Testis (tissue), 3 donors: ENCODE results near the gene ZNF236. TPM values are rescaled to one million over a fixed set of nuclear protein-coding genes. Genes with fewer than 3 reads are reported as not detected.

Source experiments
- DNase-seq: peaks from one replicate; pipeline ENCODE4 v3.0.0-alpha.2; 2019
- H3K27ac ChIP-seq, 2 donors: fragments of 200-600 bp; sonication (generic); one replicate each; pipeline ENCODE4 v1.5.1; 2019
- H3K27me3 ChIP-seq: fragments of 200-600 bp; sonication (generic); one replicate; pipeline ENCODE4 v1.5.1; 2019
- H3K36me3 ChIP-seq: fragments of 200-600 bp; sonication (generic); one replicate; pipeline ENCODE4 v1.5.1; 2017; ENCODE audit warnings: low read depth; ENCODE audit errors: missing control alignments
- H3K4me1 ChIP-seq: fragments of 200-600 bp; sonication (generic); one replicate; pipeline ENCODE4 v1.5.1; 2019
- H3K4me3 ChIP-seq, 2 donors: fragments of 200-600 bp; sonication (generic); one replicate each; pipeline ENCODE4 v1.5.1; 2017 to 2019
- H3K9me3 ChIP-seq: fragments of 200-600 bp; sonication (generic); one replicate; pipeline ENCODE4 v1.5.1; 2017
- CTCF ChIP-seq, 3 experiments: fragments of 450-650 bp in 2 of 3; fragments of 200-600 bp in 1 of 3; sonication (generic) in 1 of 3; IDR thresholded peaks; one replicate each; pipeline ENCODE4 v1.5.1; 2016 to 2019; ENCODE audit warnings: antibody characterized with exemption in 3 of 3, mild to moderate bottlenecking in 2 of 3, moderate library complexity in 1 of 3
- POLR2A ChIP-seq: fragments of 450-650 bp; IDR thresholded peaks from one replicate; pipeline ENCODE4 v1.6.1; 2017; ENCODE audit warnings: antibody characterized with exemption, mild to moderate bottlenecking, moderate library complexity
- WGBS, 2 donors: methylation state at CpG; one replicate each; pipeline ENCODE4 v1.1.5; 2018; 5-methylcytosine and 5-hydroxymethylcytosine counted together
- intact Hi-C: fragments of 100-400 bp; cut with DNase I; formaldehyde crosslinking; loops from one replicate; pipeline ENCODE4 v1.15.1; 2023; ENCODE audit warnings: low total_unique reads
- polyA plus RNA-seq: library from polyadenylated mRNA; stranded (reverse); fragments of 350-450 nt; fragmentation: Illumina TruSeq; extraction: RNeasy Lipid Tissue Mini Kit (QIAGEN cat#74804); gene quantifications from one replicate; pipeline ENCODE4 v1.2.3, GENCODE V29; 2014; ENCODE audit warnings: low read depth, low replicate concordance; ENCODE audit not compliant: insufficient read depth
- total RNA-seq, 2 donors: library from RNA; depleted of rRNA; stranded (reverse); fragments of >200 nt; gene quantifications; one replicate each; pipeline ENCODE4 v1.2.3, GENCODE V29; 2016

Gene ZNF236
- total and polyA plus RNA-seq, 3 donors from 2014 or later = 19.5 to 58.2 (median 53.9) TPM

GRCh38 chr18:76882146-76882545, 59.8 kb downstream of the ZNF236 start:
- intact Hi-C loops = no loop called here
- Histone ChIP-seq H3K27ac (no peak overlapping the region), H3K9me3 (no peaks in the 10 kb centered on the region), H3K27me3 (no peaks in the 10 kb centered on the region), H3K36me3 (no peaks in the 10 kb centered on the region), H3K4me3 (no peak overlapping the region), H3K4me1 (peaks cover 3% of the 10 kb centered on the region)
- WGBS, 2 donors = 69 to 75% methylated on average over 5 of the region's 5 CpGs
- TF ChIP-seq POLR2A = no peak
- TF ChIP-seq CTCF (IDR thresholded peaks at IDR 0.05) = no peak
- no peak for DNase-seq

- TF ChIP-seq CTCF (IDR thresholded peaks at IDR 0.05) (no peak), POLR2A (no peak)
- no peak for DNase-seq
- no peaks in the 10 kb centered on the region for H3K36me3 ChIP-seq
- no peak overlapping the region for H3K4me3 ChIP-seq
- 78 to 81% methylated on average over 5 of the region's 5 CpGs for WGBS, 2 donors
- intact Hi-C loops = no loop called here
- H3K27me3 ChIP-seq = no peaks in the 10 kb centered on the region
- no peaks in the 10 kb centered on the region for H3K9me3 ChIP-seq
- H3K27ac ChIP-seq = no peak overlapping the region
- H3K4me1 ChIP-seq = peaks cover 3% of the 10 kb centered on the region
Measured at GRCh38 chr18:76885001-76885400, 62.6 kb downstream of the ZNF236 start.

GRCh38 chr18:76886112-76886511, 63.8 kb downstream of the ZNF236 start:
- DNase-seq = peak; percentile 61
- Histone ChIP-seq H3K9me3 (no peaks in the 10 kb centered on the region), H3K4me1 (peaks cover 3% of the 10 kb centered on the region), H3K36me3 (no peaks in the 10 kb centered on the region), H3K27me3 (no peaks in the 10 kb centered on the region), H3K27ac (peak overlapping the region in 1 of 2 donors; percentile 1), H3K4me3 (no peak overlapping the region)
- TF ChIP-seq CTCF (IDR thresholded peaks at IDR 0.05) (no peak), POLR2A (no peak)
- 46 to 65% methylated on average over 7 of the region's 7 CpGs for WGBS, 2 donors
- intact Hi-C loops = no loop called here

GRCh38 chr18:76889091-76889699, 66.8 kb downstream of the ZNF236 start:
- H3K36me3 ChIP-seq = no peaks in the 10 kb centered on the region
- no peaks in the 10 kb centered on the region for H3K9me3 ChIP-seq
- WGBS, 2 donors = 85 to 95% methylated on average over 8 of the region's 8 CpGs
- intact Hi-C loops = no loop called here
- H3K4me3 ChIP-seq = no peak overlapping the region
- H3K27ac ChIP-seq = no peak overlapping the region
- TF ChIP-seq POLR2A = no peak
- no peak for TF ChIP-seq CTCF (IDR thresholded peaks at IDR 0.05)
- peaks cover 3% of the 10 kb centered on the region for H3K4me1 ChIP-seq
- DNase-seq = no peak
- no peaks in the 10 kb centered on the region for H3K27me3 ChIP-seq

GRCh38 chr18:76892832-76893231, 70.5 kb downstream of the ZNF236 start:
- no peaks in the 10 kb centered on the region for H3K4me1 ChIP-seq
- H3K9me3 ChIP-seq = no peaks in the 10 kb centered on the region
- no peak overlapping the region for H3K27ac ChIP-seq
- H3K4me3 ChIP-seq = no peak overlapping the region
- no peaks in the 10 kb centered on the region for H3K27me3 ChIP-seq
- WGBS, 2 donors = 81 to 92% methylated on average over 5 of the region's 5 CpGs
- intact Hi-C loops = no loop called here
- no peak for DNase-seq
- TF ChIP-seq CTCF (IDR thresholded peaks at IDR 0.05) = no peak
- no peak for TF ChIP-seq POLR2A
- peaks cover 4% of the 10 kb centered on the region for H3K36me3 ChIP-seq
